Endothelial cell of umbilical vein (primary cell): ENCODE measurements around the gene TSTD1. TPM values are rescaled to one million over a fixed set of nuclear protein-coding genes. Genes with fewer than 3 reads are reported as not detected.

Experiments
- Bru-seq: library from RNA; stranded (reverse); fragments of 400-500 nt; gene quantifications from one replicate; lab custom pipeline; 2021; lab: Mats Ljungman, UMichigan
- BruChase-seq, 2 experiments: library from RNA; stranded (reverse); fragments of 400-500 nt; gene quantifications; one replicate each; lab custom pipeline; 2021; lab: Mats Ljungman, UMichigan
- BruUV-seq: library from RNA; stranded (reverse); fragments of 400-500 nt; replicated peaks from 2 replicates; lab custom pipeline; 2021; lab: Mats Ljungman, UMichigan
- CTCF ChIA-PET: fragments of 300-600, 350-600 bp; sonication (Branson Sonifier 250); formaldehyde crosslinking; loops from one replicate; lab custom pipeline; 2021; ENCODE audit warnings: antibody characterized with exemption, inconsistent platforms; lab: Charles Lee
- POLR2A ChIA-PET: fragments of 300-600, 350-600 bp; sonication (Branson Sonifier 250); formaldehyde crosslinking; loops from one replicate; lab custom pipeline; 2021; ENCODE audit warnings: antibody characterized with exemption, inconsistent platforms; lab: Charles Lee
- DNase-seq: peaks from one replicate; pipeline ENCODE4 v3.0.0-alpha.2; 2011; ENCODE audit warnings: low read depth, low spot score
- FAIRE-seq: peaks from 2 replicates; lab custom pipeline; 2011; peaks lifted over from hg19 to GRCh38; lab: Jason Lieb, UNC
- H2AFZ ChIP-seq: 2 replicates; pipeline ENCODE4 v1.6.0; 2012; ENCODE audit warnings: low read depth, low read length, control low read depth, inconsistent platforms
- H3K27ac ChIP-seq: 2 replicates; pipeline ENCODE4 v1.5.1; 2011; ENCODE audit warnings: low read depth, mild to moderate bottlenecking, control low read depth, low read length, moderate library complexity; ENCODE audit not compliant: insufficient read depth
- H3K27me3 ChIP-seq, 2 experiments: 2 replicates each; pipeline versions ENCODE4 v1.6.0 to v1.6.1; 2011; ENCODE audit warnings: low read length in 2 of 2, mixed read lengths in 1 of 2; ENCODE audit not compliant: control insufficient read depth in 2 of 2, insufficient read depth in 2 of 2
- H3K36me3 ChIP-seq, 2 experiments: 2 replicates in 1 of 2; 3 replicates in 1 of 2; pipeline ENCODE4 v1.5.1; 2011; ENCODE audit warnings: low read length in 2 of 2, mild to moderate bottlenecking in 1 of 2, moderate library complexity in 1 of 2; ENCODE audit not compliant: control insufficient read depth in 2 of 2, insufficient read depth in 2 of 2; ENCODE audit errors: extremely low read depth in 1 of 2
- H3K4me1 ChIP-seq: 3 replicates; pipeline ENCODE4 v1.5.1; 2011; ENCODE audit warnings: mild to moderate bottlenecking, low read length; ENCODE audit not compliant: control insufficient read depth, insufficient read depth; ENCODE audit errors: extremely low read depth
- H3K4me2 ChIP-seq: 2 replicates; pipeline ENCODE4 v1.6.1; 2011; ENCODE audit warnings: low read length, control low read depth, mixed read lengths; ENCODE audit not compliant: insufficient read depth
- H3K4me3 ChIP-seq, 3 experiments: fragments of 200-600 bp in 1 of 3; sonication (generic), shearing (Covaris generic) in 1 of 3; replicated peaks in 1 of 3; 2 replicates each; pipeline ENCODE4 v1.5.1; 2011 to 2016; ENCODE audit warnings: control low read depth in 3 of 3, low read length in 3 of 3, mild to moderate bottlenecking in 2 of 3, inconsistent platforms in 1 of 3, low read depth in 1 of 3, moderate library complexity in 1 of 3; ENCODE audit not compliant: insufficient read depth in 1 of 3
- H3K79me2 ChIP-seq: 2 replicates; pipeline ENCODE4 v1.6.0; 2012; ENCODE audit warnings: low read length, inconsistent platforms; ENCODE audit not compliant: control insufficient read depth, insufficient read depth
- H3K9ac ChIP-seq: replicated peaks from 2 replicates; pipeline ENCODE3; 2011; ENCODE audit warnings: low read length, control low read depth; ENCODE audit not compliant: insufficient read depth; ENCODE audit errors: extremely low read depth
- H3K9me1 ChIP-seq: replicated peaks from 3 replicates; pipeline ENCODE4 v1.6.0; 2011; ENCODE audit warnings: mild to moderate bottlenecking, low read length; ENCODE audit not compliant: control insufficient read depth, insufficient read depth; ENCODE audit errors: extremely low read depth
- H3K9me3 ChIP-seq: replicated peaks from 2 replicates; pipeline ENCODE4 v1.5.1; 2012; ENCODE audit warnings: low read length, inconsistent platforms; ENCODE audit not compliant: control insufficient read depth, insufficient read depth
- H4K20me1 ChIP-seq: replicated peaks from 2 replicates; pipeline ENCODE3; 2011; ENCODE audit warnings: mild to moderate bottlenecking, low read length; ENCODE audit not compliant: control insufficient read depth, insufficient read depth; ENCODE audit errors: extremely low read depth
- EZH2 ChIP-seq: IDR thresholded peaks from 2 replicates; pipeline ENCODE4 v1.6.1; 2012; ENCODE audit warnings: borderline replicate concordance, low read depth, mild to moderate bottlenecking, moderate library complexity, low read length, inconsistent platforms; ENCODE audit not compliant: severe bottlenecking
- FOS ChIP-seq: IDR thresholded peaks from 2 replicates; pipeline ENCODE4 v1.6.1; 2011; ENCODE audit warnings: mild to moderate bottlenecking, low read length, moderate library complexity, borderline replicate concordance; ENCODE audit not compliant: insufficient read depth
- GATA2 ChIP-seq: IDR thresholded peaks from 2 replicates; pipeline ENCODE4 v1.7.0; 2011; ENCODE audit warnings: low read depth, mild to moderate bottlenecking, moderate library complexity, mixed read lengths, low read length; ENCODE audit not compliant: insufficient read length, insufficient read depth
- JUN ChIP-seq: IDR thresholded peaks from 2 replicates; pipeline ENCODE4 v1.6.1; 2011; ENCODE audit warnings: borderline replicate concordance, low read depth; ENCODE audit not compliant: insufficient read length, insufficient read depth
- MAX ChIP-seq: IDR thresholded peaks from 2 replicates; pipeline ENCODE4 v1.6.1; 2011; ENCODE audit not compliant: insufficient read depth, insufficient read length
- MYC ChIP-seq: IDR thresholded peaks from one replicate; pipeline ENCODE4 v1.6.1; 2011; ENCODE audit warnings: mild to moderate bottlenecking, low read depth, low read length
- POLR2A ChIP-seq: IDR thresholded peaks from 2 replicates; pipeline ENCODE4 v1.6.1; 2012; ENCODE audit warnings: low read depth, mild to moderate bottlenecking, control low read depth, low read length
- POLR2AphosphoS5 ChIP-seq: IDR thresholded peaks from 2 replicates; pipeline ENCODE4 v1.6.1; 2012; ENCODE audit warnings: low read depth, mild to moderate bottlenecking, control low read depth, low read length, moderate library complexity; ENCODE audit not compliant: insufficient read depth
- dilution Hi-C: fragments of 300-500 bp; cut with MboI; formaldehyde crosslinking; loops from one replicate; pipeline ENCODE4 v1.15.0; 2019; ENCODE audit warnings: low sequenced_read_pairs; ENCODE audit not compliant: extremely low pct_ligation_motif_present
- intact Hi-C: fragments of 100-400 bp; cut with micrococcal nuclease; formaldehyde crosslinking; loops from one replicate; pipeline ENCODE4 v1.10.0; 2022
- long read RNA-seq: library from polyadenylated mRNA; stranded (forward); transcript quantifications from one replicate; pipeline ENCODE4 v2.0.0, GENCODE V29; 2021
- polyA minus RNA-seq, 3 experiments: library from RNA; depleted of rRNA, polyadenylated mRNA; stranded (reverse); fragments of >200 nt; gene quantifications; 1 replicate in 1 of 3; 2 replicates in 2 of 3; pipeline ENCODE4 v1.2.3, GENCODE V29; 2011
- polyA plus RNA-seq, 4 experiments: library from polyadenylated mRNA; depleted of rRNA in 3 of 4; stranded (reverse) in 3 of 4; unstranded in 1 of 4; fragments of >200 nt; gene quantifications; 2 replicates each; pipeline versions ENCODE4 v1.2.1 to v1.2.3, GENCODE V29; 2011 to 2012; ENCODE audit warnings: missing spikeins in 1 of 4
- total RNA-seq: library from RNA; stranded (reverse); gene quantifications from 2 replicates; pipeline ENCODE4 v1.2.3, GENCODE V29; 2021
- TF ChIP-seq, protein P1 (sequence below), 2 donors: IDR thresholded peaks; 1 replicate in 1 of 2; 2 replicates in 1 of 2; pipeline ENCODE4 v1.5.1; 2011; ENCODE audit warnings: low read length in 2 of 2, mild to moderate bottlenecking in 2 of 2, moderate library complexity in 2 of 2, control low read depth in 1 of 2, inconsistent platforms in 1 of 2, low read depth in 1 of 2; ENCODE audit not compliant: insufficient read depth in 1 of 2; ENCODE audit errors: extremely low read depth in 1 of 2

The TSTD1 gene, protein sequence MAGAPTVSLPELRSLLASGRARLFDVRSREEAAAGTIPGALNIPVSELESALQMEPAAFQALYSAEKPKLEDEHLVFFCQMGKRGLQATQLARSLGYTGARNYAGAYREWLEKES
- total RNA-seq (8.9 and 12.5 TPM in 2 replicates), polyA plus RNA-seq (39.1 and 51.6 TPM in 2 replicates), polyA minus RNA-seq (4.3 and 5.2 TPM in 2 replicates), Bru-seq, nascent RNA (percentile 52 among the genes with signal in this experiment), BruChase-seq, experiment 1, labeled RNA remaining after a 6-hour chase (percentile 51 among the genes with signal in this experiment), BruChase-seq, experiment 2, labeled RNA remaining after a 2-hour chase (percentile 47 among the genes with signal in this experiment)
- polyA plus RNA-seq (2011; cell fraction: cytosol; rRNA removed) = 25.6 and 27.3 TPM in 2 replicates
- 12.5 and 14.6 TPM in 2 replicates for polyA plus RNA-seq (2011; cell fraction: nucleus; rRNA removed)
- 10.0 and 21.3 TPM in 2 replicates for polyA plus RNA-seq (2012)
- not detected for polyA minus RNA-seq (2011; cell fraction: cytosol; rRNA and poly(A)+ RNA removed)
- 2.3 and 2.8 TPM in 2 replicates for polyA minus RNA-seq (2011; cell fraction: nucleus; rRNA and poly(A)+ RNA removed)
- long read RNA-seq, transcript TSTD1-204 (4 exons, 593 nt) = major isoform, 35 of 52 reads
- long read RNA-seq, transcript TSTD1-203 (3 exons, 457 nt) = minor isoform, 10 of 52 reads
- long read RNA-seq, partial matches to known transcripts = 0 of 52 reads
- long read RNA-seq, other reads (novel, unspliced or antisense) = 5 of 52 reads

GRCh38 chr1:161038523-161039153 is at the start of gene TSTD1:
TSTD1 (minus strand) TSS chr1:161038964; CDS start chr1:161038889, 75 bp downstream.
- TF ChIP-seq MYC = no peak
- peak; percentile 53 for TF ChIP-seq POLR2AphosphoS5
- no peaks in the 10 kb centered on the region for H4K20me1 ChIP-seq
- H3K4me1 ChIP-seq = peaks cover 2% of the 10 kb centered on the region
- H3K4me3 ChIP-seq = peak within 1 kb of the TSS; percentile 46 to 55 (median 50)
- FAIRE-seq = peak; percentile 77
- H3K79me2 ChIP-seq = no peaks in the 10 kb centered on the region
- no peak within 1 kb of the TSS for H3K27ac ChIP-seq
- H3K9ac ChIP-seq = peak within 1 kb of the TSS; percentile 51
- ChIA-PET CTCF (interaction anchor here (0.6 to 11.0 kb wide), 4 partner anchors 43 to 102 kb away, joined by 3 to 181 read pairs (median 6); no protein-coding TSS in a partner anchor), POLR2A (no interaction called here)
- no peaks in the 10 kb centered on the region for H3K27me3 ChIP-seq
- dilution Hi-C loops (no loop called here), intact Hi-C loops (no loop called here)
- H3K9me1 ChIP-seq = no peaks in the 10 kb centered on the region
- peaks cover 12 to 29% of the 10 kb centered on the region in 2 experiments for H3K36me3 ChIP-seq
- no peak for DNase-seq
- H2AFZ ChIP-seq = peak within 1 kb of the TSS; percentile 70
- H3K9me3 ChIP-seq = no peaks in the 10 kb centered on the region
- peak within 1 kb of the TSS; percentile 53 for H3K4me2 ChIP-seq
- no TSS peak for BruUV-seq

GRCh38 chr1:161086457-161086856 is 47.7 kb upstream of the TSTD1 start:
- H3K4me1 ChIP-seq = no peaks in the 10 kb centered on the region
- no peaks in the 10 kb centered on the region for H3K79me2 ChIP-seq
- no peaks in the 10 kb centered on the region for H4K20me1 ChIP-seq
- H3K9ac ChIP-seq = no peak overlapping the region
- ChIA-PET CTCF (interaction anchor here (0.9 to 1.7 kb wide), 2 partner anchors 11 to 96 kb away, joined by 3 to 7 read pairs; no protein-coding TSS in a partner anchor), POLR2A (no interaction called here)
- H3K27me3 ChIP-seq = no peaks in the 10 kb centered on the region
- DNase-seq (no peak), FAIRE-seq (no peak)
- no peak overlapping the region for H3K27ac ChIP-seq
- no peaks in the 10 kb centered on the region for H3K9me3 ChIP-seq
- TF ChIP-seq MYC = no peak
- TF ChIP-seq JUN = no peak
- no peak for TF ChIP-seq POLR2AphosphoS5
- no peak for TF ChIP-seq MAX
- TF ChIP-seq GATA2 = no peak
- no peak for TF ChIP-seq FOS
- TF ChIP-seq EZH2 = no peak
- TF ChIP-seq, protein P1, sequence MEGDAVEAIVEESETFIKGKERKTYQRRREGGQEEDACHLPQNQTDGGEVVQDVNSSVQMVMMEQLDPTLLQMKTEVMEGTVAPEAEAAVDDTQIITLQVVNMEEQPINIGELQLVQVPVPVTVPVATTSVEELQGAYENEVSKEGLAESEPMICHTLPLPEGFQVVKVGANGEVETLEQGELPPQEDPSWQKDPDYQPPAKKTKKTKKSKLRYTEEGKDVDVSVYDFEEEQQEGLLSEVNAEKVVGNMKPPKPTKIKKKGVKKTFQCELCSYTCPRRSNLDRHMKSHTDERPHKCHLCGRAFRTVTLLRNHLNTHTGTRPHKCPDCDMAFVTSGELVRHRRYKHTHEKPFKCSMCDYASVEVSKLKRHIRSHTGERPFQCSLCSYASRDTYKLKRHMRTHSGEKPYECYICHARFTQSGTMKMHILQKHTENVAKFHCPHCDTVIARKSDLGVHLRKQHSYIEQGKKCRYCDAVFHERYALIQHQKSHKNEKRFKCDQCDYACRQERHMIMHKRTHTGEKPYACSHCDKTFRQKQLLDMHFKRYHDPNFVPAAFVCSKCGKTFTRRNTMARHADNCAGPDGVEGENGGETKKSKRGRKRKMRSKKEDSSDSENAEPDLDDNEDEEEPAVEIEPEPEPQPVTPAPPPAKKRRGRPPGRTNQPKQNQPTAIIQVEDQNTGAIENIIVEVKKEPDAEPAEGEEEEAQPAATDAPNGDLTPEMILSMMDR (IDR thresholded peaks at IDR 0.05; ENCODE audit: extremely low read depth in 1 of 2, insufficient read depth in 1 of 2, low read depth in 1 of 2, low read length in 2 of 2) = no peak
- TF ChIP-seq POLR2A = no peak
- no peaks in the 10 kb centered on the region for H3K9me1 ChIP-seq
- dilution Hi-C loops (no loop called here), intact Hi-C loops (no loop called here)
- no peak overlapping the region for H2AFZ ChIP-seq
- no peak overlapping the region for H3K4me3 ChIP-seq
- H3K36me3 ChIP-seq = no peaks in the 10 kb centered on the region
- no TSS peak for BruUV-seq
- H3K4me2 ChIP-seq = no peak overlapping the region
